Epithelial cell of esophagus (primary cell): ENCODE results near the gene IL4R.
A peak's percentile ranks its signal among the peaks of the same experiment; 100 is the strongest.

ENCODE experiments used
- DNase-seq: peaks from one replicate; pipeline ENCODE4 v3.0.0; 2010; ENCODE audit warnings: low read depth
- H3K4me3 ChIP-seq: 2 replicates; pipeline ENCODE4 v1.5.1; 2011; ENCODE audit warnings: mild to moderate bottlenecking, low read length, control low read depth
- TF ChIP-seq, protein P1 (sequence below): IDR thresholded peaks from 2 replicates; pipeline ENCODE4 v1.5.1; 2011; ENCODE audit warnings: low read depth, mild to moderate bottlenecking, low read length, control low read depth, inconsistent platforms; ENCODE audit not compliant: insufficient read depth; ENCODE audit errors: missing control alignments

IL4R gene

GRCh38 chr16:27303256-27304100, 10.3 kb upstream of the IL4R start:
- H3K4me3 ChIP-seq: no peak overlapping the region
- TF ChIP-seq, protein P1, sequence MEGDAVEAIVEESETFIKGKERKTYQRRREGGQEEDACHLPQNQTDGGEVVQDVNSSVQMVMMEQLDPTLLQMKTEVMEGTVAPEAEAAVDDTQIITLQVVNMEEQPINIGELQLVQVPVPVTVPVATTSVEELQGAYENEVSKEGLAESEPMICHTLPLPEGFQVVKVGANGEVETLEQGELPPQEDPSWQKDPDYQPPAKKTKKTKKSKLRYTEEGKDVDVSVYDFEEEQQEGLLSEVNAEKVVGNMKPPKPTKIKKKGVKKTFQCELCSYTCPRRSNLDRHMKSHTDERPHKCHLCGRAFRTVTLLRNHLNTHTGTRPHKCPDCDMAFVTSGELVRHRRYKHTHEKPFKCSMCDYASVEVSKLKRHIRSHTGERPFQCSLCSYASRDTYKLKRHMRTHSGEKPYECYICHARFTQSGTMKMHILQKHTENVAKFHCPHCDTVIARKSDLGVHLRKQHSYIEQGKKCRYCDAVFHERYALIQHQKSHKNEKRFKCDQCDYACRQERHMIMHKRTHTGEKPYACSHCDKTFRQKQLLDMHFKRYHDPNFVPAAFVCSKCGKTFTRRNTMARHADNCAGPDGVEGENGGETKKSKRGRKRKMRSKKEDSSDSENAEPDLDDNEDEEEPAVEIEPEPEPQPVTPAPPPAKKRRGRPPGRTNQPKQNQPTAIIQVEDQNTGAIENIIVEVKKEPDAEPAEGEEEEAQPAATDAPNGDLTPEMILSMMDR: no peak
- DNase-seq: peak; percentile 46

- DNase-seq: no peak
These were observed 9.7 kb upstream of the IL4R start for GRCh38 chr16:27304102-27304501.

GRCh38 chr16:27304881-27305745, 8.7 kb upstream of the IL4R start:
- TF ChIP-seq, protein P1: no peak
- no peak for DNase-seq
- H3K4me3 ChIP-seq: no peak overlapping the region

More at GRCh38 chr16:27304102-27304501, 9.7 kb upstream of the IL4R start:
- no peak overlapping the region for H3K4me3 ChIP-seq
- TF ChIP-seq, protein P1: no peak

- DNase-seq: no peak
- TF ChIP-seq, protein P1: no peak
- H3K4me3 ChIP-seq: no peak overlapping the region
These were observed 7.8 kb upstream of the IL4R start for GRCh38 chr16:27305839-27306442.

- no peak overlapping the region for H3K4me3 ChIP-seq
- DNase-seq: no peak
- TF ChIP-seq, protein P1: no peak
These were observed 5.0 kb upstream of the IL4R start for GRCh38 chr16:27308792-27309191.

DNA sequence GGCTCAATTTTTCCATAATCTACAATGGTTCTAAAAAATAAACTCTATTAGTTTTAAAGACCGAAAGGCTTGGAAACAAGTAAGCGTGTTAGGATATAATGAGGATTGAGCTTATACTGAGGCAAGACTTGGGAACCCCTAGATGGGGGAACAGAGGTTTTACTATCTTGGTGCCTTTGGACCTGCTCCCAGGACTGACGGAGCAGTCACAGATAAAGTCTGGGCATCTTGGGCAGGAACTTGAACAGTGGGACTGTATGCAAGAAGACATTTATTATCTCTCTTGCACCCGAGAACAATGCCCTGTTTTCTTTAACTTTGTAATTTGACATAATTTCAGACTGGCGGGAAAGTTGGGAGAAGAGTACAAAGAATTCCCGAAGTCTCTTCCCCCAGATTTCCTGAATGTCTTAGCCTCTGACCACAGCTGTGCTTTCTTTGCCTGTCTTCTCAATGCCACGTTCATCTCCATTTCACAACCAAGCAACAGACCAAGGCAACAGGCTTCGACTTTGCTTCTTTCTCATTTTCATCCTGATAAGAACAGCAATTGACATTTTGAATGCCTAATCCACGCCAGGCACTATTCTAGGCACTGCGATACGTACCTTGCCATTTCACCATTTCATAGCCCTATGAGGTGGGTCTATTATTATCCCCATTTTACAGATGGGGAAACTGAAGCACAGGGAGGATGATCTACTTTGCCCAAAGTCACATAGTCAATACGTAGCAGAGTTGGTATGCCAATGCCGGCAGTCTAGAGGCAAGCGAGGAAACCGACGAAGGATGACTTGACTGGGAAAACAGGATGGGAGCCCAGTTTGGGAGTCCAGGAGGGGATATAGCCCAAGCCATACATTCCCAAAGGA, 3.0 kb upstream of the IL4R start:
- TF ChIP-seq, protein P1: no peak
- H3K4me3 ChIP-seq: no peak overlapping the region
- no peak for DNase-seq
